Right lobe of liver (tissue), 6 donors: ENCODE results near the gene SLC22A23. TPM values are rescaled to one million over a fixed set of nuclear protein-coding genes. Genes with fewer than 3 reads are reported as not detected.

ENCODE experiments used
- ATAC-seq, 4 donors: fragments of 200-7000 bp; cut with Tn5 transposase; one replicate each; pipeline ENCODE4 v1.9.1; 2020; ENCODE audit warnings: mild to moderate bottlenecking in 4 of 4, moderate library complexity in 4 of 4
- DNase-seq, 3 donors: peaks; one replicate each; pipeline ENCODE4 v3.0.0-alpha.2; 2020
- H3K27ac ChIP-seq, 3 donors: fragments of 200-600 bp; one replicate each; pipeline ENCODE4 v1.8.0; 2022
- H3K27me3 ChIP-seq, 2 donors: fragments of 200-600 bp; one replicate each; pipeline ENCODE4 v1.8.0; 2022
- H3K36me3 ChIP-seq, 4 donors: fragments of 200-600 bp; sonication (generic) in 1 of 4; one replicate each; pipeline versions ENCODE4 v1.5.1 to v1.8.0; 2017 to 2022; ENCODE audit warnings: control low read depth in 1 of 4
- H3K4me1 ChIP-seq, 4 donors: fragments of 200-600 bp; sonication (generic) in 1 of 4; one replicate each; pipeline versions ENCODE4 v1.5.1 to v1.8.0; 2017 to 2022; ENCODE audit warnings: control low read depth in 1 of 4
- H3K4me3 ChIP-seq, 3 donors: fragments of 200-600 bp; one replicate each; pipeline ENCODE4 v1.8.0; 2022
- H3K9me3 ChIP-seq, 4 donors: fragments of 200-600 bp; sonication (generic) in 1 of 4; one replicate each; pipeline versions ENCODE4 v1.5.1 to v1.8.0; 2017 to 2022; ENCODE audit warnings: control low read depth in 1 of 4
- CTCF ChIP-seq, 4 donors: fragments of 200-600 bp in 3 of 4; fragments of 450-650 bp in 1 of 4; IDR thresholded peaks; one replicate each; pipeline versions ENCODE4 v1.5.1 to v1.8.0; 2016 to 2022; ENCODE audit warnings: antibody characterized with exemption in 4 of 4, mild to moderate bottlenecking in 2 of 4
- POLR2A ChIP-seq: fragments of 450-650 bp; IDR thresholded peaks from one replicate; pipeline ENCODE4 v1.6.1; 2017; ENCODE audit warnings: antibody characterized with exemption, mild to moderate bottlenecking
- WGBS: methylation state at CpG from one replicate; pipeline ENCODE4 v1.1.6; 2018; ENCODE audit warnings: low coverage, low lambda C conversion rate; ENCODE audit not compliant: insufficient coverage; ENCODE audit errors: missing lambda C conversion rate; 5-methylcytosine and 5-hydroxymethylcytosine counted together
- intact Hi-C, 2 donors: fragments of 100-400 bp; cut with DNase I; formaldehyde crosslinking; loops; one replicate each; pipeline versions ENCODE4 v1.11.2 to v1.14.1; 2022
- total RNA-seq, 6 experiments: library from RNA; depleted of rRNA in 2 of 6; stranded (reverse); fragments of >200 nt in 2 of 6; fragmentation: NEBNext Ultra II Directional in 3 of 6; extraction: Animal tissue kit (Norgen Biotek cat#: 25700) in 3 of 6; gene quantifications; one replicate each; pipeline versions ENCODE4 v1.1.0 to v1.2.4, GENCODE V29; 2016 to 2023
- donor health status: DM: no; HTN: yes; CAD: no.
- donor health status: DM: no; HTN: no; CAD: no.
- donor health status: DM: no; HTN: no; CAD: no.
- donor health status: DM: no; HTN: yes; CAD: no.
- donor health status: DM: no; HTN: yes; CAD: no.

The SLC22A23 gene
- total RNA-seq, 6 experiments from 2014 or later: 11.7 to 27.6 (median 16.3) TPM

GRCh38 chr6:3319610-3320200 lies 137.1 kb downstream of the SLC22A23 start:
- Histone ChIP-seq H3K27me3 (no peaks in the 10 kb centered on the region), H3K4me3 (no peak overlapping the region), H3K27ac (no peak overlapping the region), H3K4me1 (no peaks in the 10 kb centered on the region), H3K9me3 (no peaks in the 10 kb centered on the region), H3K36me3 (peaks cover 0 to 5% (median 0%) of the 10 kb centered on the region in 4 donors)
- no peak for DNase-seq
- ATAC-seq: no peak
- intact Hi-C loops: no loop called here
- no peak for TF ChIP-seq POLR2A
- no peak for TF ChIP-seq CTCF (IDR thresholded peaks at IDR 0.05)
- WGBS: 76% methylated on average over 3 of the region's 10 CpGs

DNA sequence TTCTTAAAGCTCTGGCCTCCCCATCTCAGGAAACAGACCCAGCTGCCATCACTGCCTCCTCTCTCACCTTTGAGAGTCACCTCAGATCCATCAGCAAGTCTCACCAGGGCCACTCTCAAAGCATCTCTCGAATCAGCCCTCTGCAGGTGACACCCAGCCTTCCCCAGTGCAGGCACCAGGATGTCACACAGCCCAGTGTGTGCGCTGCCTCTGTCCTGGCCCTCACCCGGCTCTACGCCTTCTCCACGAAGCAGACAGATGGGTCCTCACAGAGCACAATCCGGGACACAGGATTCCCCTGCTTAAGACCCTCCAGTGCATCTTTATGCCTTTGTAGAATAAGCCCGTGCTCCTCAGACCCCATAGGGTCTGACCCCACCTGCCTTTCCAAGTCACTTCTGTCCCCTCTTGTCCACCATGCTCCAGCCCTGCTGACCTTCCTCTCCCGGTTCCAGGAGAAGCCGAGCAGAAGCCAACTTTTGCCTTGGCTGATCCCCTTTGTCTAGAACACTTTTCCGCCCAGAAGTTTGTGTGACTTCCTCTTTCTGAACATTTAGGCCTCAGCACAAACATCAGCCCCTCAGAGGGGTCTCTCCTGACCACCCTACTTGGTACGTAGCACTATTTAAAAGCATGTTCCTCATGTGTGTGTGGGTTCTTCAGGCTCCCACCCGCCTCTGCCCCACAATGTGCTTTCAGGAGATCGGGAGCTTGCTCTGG lies 137.9 kb downstream of the SLC22A23 start:
- Histone ChIP-seq H3K27ac (no peak overlapping the region), H3K36me3 (peaks cover 0 to 5% (median 0%) of the 10 kb centered on the region in 4 donors), H3K4me1 (no peaks in the 10 kb centered on the region), H3K27me3 (no peaks in the 10 kb centered on the region), H3K9me3 (no peaks in the 10 kb centered on the region), H3K4me3 (no peak overlapping the region)
- WGBS: 87% methylated on average over 5 of the region's 13 CpGs
- DNase-seq (no peak), ATAC-seq (no peak)
- intact Hi-C loops: no loop called here
- TF ChIP-seq POLR2A: no peak
- no peak for TF ChIP-seq CTCF (IDR thresholded peaks at IDR 0.05)

GRCh38 chr6:3318226-3318625 lies 138.6 kb downstream of the SLC22A23 start:
- no peaks in the 10 kb centered on the region for H3K9me3 ChIP-seq
- no peaks in the 10 kb centered on the region for H3K27me3 ChIP-seq
- DNase-seq: no peak
- H3K4me3 ChIP-seq: no peak overlapping the region
- intact Hi-C loops: no loop called here
- H3K36me3 ChIP-seq: peaks cover 0 to 5% (median 0%) of the 10 kb centered on the region in 4 donors
- no peaks in the 10 kb centered on the region for H3K4me1 ChIP-seq
- no peak for TF ChIP-seq CTCF (IDR thresholded peaks at IDR 0.05)
- no peak overlapping the region for H3K27ac ChIP-seq
- ATAC-seq: no peak
- WGBS: 91% methylated on average over 8 of the region's 10 CpGs

GRCh38 chr6:3317741-3318211 lies 139.1 kb downstream of the SLC22A23 start:
- Histone ChIP-seq H3K4me3 (no peak overlapping the region), H3K36me3 (peaks cover 0 to 5% (median 0%) of the 10 kb centered on the region in 4 donors), H3K27me3 (no peaks in the 10 kb centered on the region), H3K27ac (no peak overlapping the region), H3K9me3 (no peaks in the 10 kb centered on the region), H3K4me1 (no peaks in the 10 kb centered on the region)
- DNase-seq: no peak
- 91% methylated on average over 11 of the region's 11 CpGs for WGBS
- intact Hi-C loops: no loop called here
- no peak for ATAC-seq
- TF ChIP-seq POLR2A: no peak
- no peak for TF ChIP-seq CTCF (IDR thresholded peaks at IDR 0.05)
